ENCODE results near the gene ICE2. TPM values are rescaled to one million over a fixed set of nuclear protein-coding genes. Genes with fewer than 3 reads are reported as not detected.

ICE2 gene

Small RNAs within 50 kb of the gene (small RNA-seq; reads per million reads assigned to genes)
- gene AC087385.3 (ENCODE audit: low read depth), result not detected
